GM23338 (cell line): ENCODE results near the gene WWOX. TPM values are rescaled to one million over a fixed set of nuclear protein-coding genes. Genes with fewer than 3 reads are reported as not detected.

ENCODE experiments used
- ATAC-seq: fragments of 200-7000 bp; cut with Tn5 transposase; 3 replicates; pipeline ENCODE4 v1.9.1; 2020
- DNase-seq: peaks from one replicate; pipeline ENCODE4 v3.0.0-alpha.2; 2015; ENCODE audit warnings: low spot score
- H2AFZ ChIP-seq: fragments of 200-600 bp; sonication (generic); 2 replicates; pipeline ENCODE4 v1.8.0; 2016; ENCODE audit warnings: antibody characterized with exemption, mild to moderate bottlenecking, moderate library complexity
- H3F3A ChIP-seq: fragments of 200-600 bp; sonication (generic); replicated peaks from 2 replicates; pipeline ENCODE4 v1.8.0; 2017; ENCODE audit warnings: antibody characterized with exemption, mixed run types, low read depth
- H3K27ac ChIP-seq: fragments of 200-600 bp; sonication (generic); 2 replicates; pipeline ENCODE4 v1.6.1; 2016; ENCODE audit warnings: low read depth
- H3K27me3 ChIP-seq: fragments of 200-600 bp; sonication (generic); 2 replicates; pipeline ENCODE4 v1.8.0; 2016; ENCODE audit warnings: mild to moderate bottlenecking, mixed run types, moderate library complexity; ENCODE audit not compliant: insufficient read depth
- H3K36me3 ChIP-seq: fragments of 200-600 bp; sonication (generic); 2 replicates; pipeline ENCODE4 v1.8.0; 2016; ENCODE audit warnings: mild to moderate bottlenecking; ENCODE audit not compliant: insufficient read depth
- H3K4me1 ChIP-seq: fragments of 200-600 bp; sonication (generic); 2 replicates; pipeline ENCODE4 v1.8.0; 2016; ENCODE audit warnings: mild to moderate bottlenecking, moderate library complexity; ENCODE audit not compliant: insufficient read depth
- H3K4me2 ChIP-seq: fragments of 200-600 bp; sonication (generic); 2 replicates; pipeline ENCODE4 v1.7.1; 2017; ENCODE audit warnings: mixed run types
- H3K4me3 ChIP-seq: fragments of 200-600 bp; sonication (generic); 2 replicates; pipeline ENCODE4 v1.6.1; 2016; ENCODE audit warnings: mixed run types
- H3K79me2 ChIP-seq: fragments of 200-600 bp; sonication (generic); replicated peaks from 2 replicates; pipeline ENCODE4 v1.8.0; 2017; ENCODE audit warnings: mild to moderate bottlenecking; ENCODE audit not compliant: insufficient read depth
- H3K9me2 ChIP-seq: fragments of 200-600 bp; sonication (generic); 2 replicates; pipeline ENCODE4 v1.8.0; 2017; ENCODE audit not compliant: insufficient read depth
- H4K20me1 ChIP-seq: fragments of 200-600 bp; sonication (generic); replicated peaks from 2 replicates; pipeline ENCODE4 v1.8.0; 2017; ENCODE audit warnings: mild to moderate bottlenecking; ENCODE audit not compliant: insufficient read depth
- H3K27ac Mint-ChIP-seq: 2 replicates; pipeline ENCODE4 v1.8.0; 2020; ENCODE audit warnings: inconsistent platforms, mild to moderate bottlenecking, moderate library complexity, mixed read lengths
- H3K27me3 Mint-ChIP-seq: 3 replicates; pipeline ENCODE4 v1.8.0; 2022; ENCODE audit warnings: low read depth, mild to moderate bottlenecking, moderate library complexity, mixed read lengths, inconsistent platforms; ENCODE audit not compliant: insufficient read depth, poor library complexity
- H3K36me3 Mint-ChIP-seq: 3 replicates; pipeline ENCODE4 v1.8.0; 2021; ENCODE audit warnings: low read depth, mild to moderate bottlenecking, inconsistent platforms, moderate library complexity, mixed read lengths
- H3K4me1 Mint-ChIP-seq: 3 replicates; pipeline ENCODE4 v1.8.0; 2020; ENCODE audit warnings: mild to moderate bottlenecking, inconsistent platforms, mixed read lengths
- H3K4me3 Mint-ChIP-seq: 3 replicates; pipeline ENCODE4 v1.8.0; 2021; ENCODE audit warnings: moderate library complexity, mild to moderate bottlenecking, inconsistent platforms, mixed read lengths
- H3K9me3 Mint-ChIP-seq: 3 replicates; pipeline ENCODE4 v1.8.0; 2020; ENCODE audit warnings: moderate library complexity, mild to moderate bottlenecking, inconsistent platforms, mixed read lengths
- CREB1 ChIP-seq: fragments of 250-450 bp; sonication (Bioruptor Pico); IDR thresholded peaks from 2 replicates; pipeline ENCODE4 v1.5.0; 2020; ENCODE audit warnings: low read depth, mild to moderate bottlenecking, moderate library complexity
- CTCF ChIP-seq, 2 experiments: fragments of 200-600 bp in 1 of 2; sonication (generic) in 1 of 2; conservative IDR thresholded peaks; 2 replicates each; pipeline versions ENCODE4 v1.5.1 to v1.6.1; 2016 to 2017; ENCODE audit warnings: antibody characterized with exemption in 2 of 2, low read depth in 2 of 2, mild to moderate bottlenecking in 2 of 2, moderate library complexity in 1 of 2
- EZH2 ChIP-seq: fragments of 200-600 bp; sonication (generic); IDR thresholded peaks from one replicate; pipeline ENCODE4 v1.8.0; 2017; ENCODE audit warnings: antibody characterized with exemption, mild to moderate bottlenecking, low read depth; ENCODE audit not compliant: unreplicated experiment
- EZH2phosphoT487 ChIP-seq: fragments of 200-600 bp; sonication (generic); IDR thresholded peaks from one replicate; pipeline ENCODE4 v1.8.1; 2018; ENCODE audit warnings: antibody characterized with exemption; ENCODE audit not compliant: unreplicated experiment
- JUNB ChIP-seq: IDR thresholded peaks from one replicate; pipeline ENCODE4 v1.6.1; 2016; ENCODE audit warnings: antibody characterized with exemption; ENCODE audit not compliant: unreplicated experiment
- NANOG ChIP-seq: IDR thresholded peaks from 2 replicates; pipeline ENCODE4 v1.6.1; 2016; ENCODE audit warnings: antibody characterized with exemption, borderline replicate concordance
- POLR2AphosphoS5 ChIP-seq: IDR thresholded peaks from 2 replicates; pipeline ENCODE4 v1.6.1; 2016; ENCODE audit warnings: antibody characterized with exemption, low read depth
- ZNF331 ChIP-seq: fragments of 250-450 bp; sonication (Bioruptor Pico); IDR thresholded peaks from 2 replicates; pipeline ENCODE4 v1.5.0; 2020; ENCODE audit warnings: low read depth, mild to moderate bottlenecking, moderate library complexity
- polyA plus RNA-seq: library from polyadenylated mRNA; unstranded; fragments of >200 nt; fragmentation: Nextera tagmentation; extraction: Ambion mirVana; gene quantifications from 2 replicates; pipeline ENCODE4 v1.2.1, GENCODE V29; 2016
- total RNA-seq: library from RNA; depleted of rRNA; stranded (reverse); fragments of >200 nt; shearing (Covaris generic); gene quantifications from 2 replicates; pipeline ENCODE4 v1.2.3, GENCODE V29; 2014
- TF ChIP-seq, protein P1 (sequence below): IDR thresholded peaks from 2 replicates; pipeline ENCODE4 v1.6.1; 2016; ENCODE audit warnings: antibody characterized with exemption

The WWOX gene
- total and polyA plus RNA-seq, 2 experiments from 2014 or later, result 10.0 to 19.3 TPM

DNA sequence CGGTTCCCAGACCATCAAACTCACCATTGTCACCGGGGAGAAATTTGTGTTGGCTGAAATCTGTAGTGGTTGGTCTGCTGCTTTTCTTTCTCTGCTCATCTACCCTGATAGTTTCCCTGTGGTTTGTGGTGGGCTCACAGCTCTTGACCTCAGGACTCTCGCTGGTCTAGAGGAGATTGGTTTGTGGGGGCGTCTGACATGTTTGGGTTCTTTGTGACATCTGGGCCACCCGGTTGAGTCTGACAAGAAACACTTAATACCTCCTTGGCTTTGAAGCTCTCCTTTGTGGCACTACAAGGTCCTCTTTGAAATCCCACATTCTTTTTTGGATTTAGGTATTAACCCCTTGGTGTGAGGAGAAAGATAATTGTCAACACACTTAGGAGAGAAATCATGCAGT is 662.0 kb downstream of the WWOX start (continued):
- TF ChIP-seq ZNF331 (CRISPR knock-in tag) (no peak), POLR2AphosphoS5 (no peak), JUNB (no peak), EZH2phosphoT487 (no peak), CTCF (conservative IDR thresholded peaks at IDR 0.05; ENCODE audit: low read depth in 2 of 2) (no peak), NANOG (no peak)
- TF ChIP-seq, protein P1, sequence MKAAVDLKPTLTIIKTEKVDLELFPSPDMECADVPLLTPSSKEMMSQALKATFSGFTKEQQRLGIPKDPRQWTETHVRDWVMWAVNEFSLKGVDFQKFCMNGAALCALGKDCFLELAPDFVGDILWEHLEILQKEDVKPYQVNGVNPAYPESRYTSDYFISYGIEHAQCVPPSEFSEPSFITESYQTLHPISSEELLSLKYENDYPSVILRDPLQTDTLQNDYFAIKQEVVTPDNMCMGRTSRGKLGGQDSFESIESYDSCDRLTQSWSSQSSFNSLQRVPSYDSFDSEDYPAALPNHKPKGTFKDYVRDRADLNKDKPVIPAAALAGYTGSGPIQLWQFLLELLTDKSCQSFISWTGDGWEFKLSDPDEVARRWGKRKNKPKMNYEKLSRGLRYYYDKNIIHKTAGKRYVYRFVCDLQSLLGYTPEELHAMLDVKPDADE, result no peak

DNA sequence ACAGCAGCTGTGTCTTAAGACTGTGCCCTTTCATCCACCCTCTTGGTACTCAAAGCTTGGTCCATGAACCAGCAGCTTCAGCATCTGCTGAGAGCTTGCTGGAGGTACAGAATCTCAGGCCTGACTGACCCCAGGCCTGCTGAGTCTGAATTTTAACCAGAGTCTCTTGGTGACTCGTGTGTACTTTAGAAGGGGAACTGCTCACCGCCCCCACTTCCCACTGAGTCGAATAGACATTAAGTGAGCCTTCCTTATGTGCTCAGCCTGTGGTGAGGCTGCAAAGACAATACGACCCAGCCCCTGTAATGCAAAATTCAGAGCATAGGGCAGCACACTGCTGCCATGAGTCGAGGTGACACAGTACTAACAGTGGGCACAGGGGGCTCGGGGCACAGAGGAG is 662.8 kb downstream of the WWOX start:
- Histone ChIP-seq H3F3A (no peaks in the 10 kb centered on the region), H3K4me2 (no peak overlapping the region), H2AFZ (no peak overlapping the region), H4K20me1 (no peaks in the 10 kb centered on the region), H3K79me2 (no peaks in the 10 kb centered on the region), H3K36me3 (no peaks in the 10 kb centered on the region), H3K9me2 (peaks cover 3% of the 10 kb centered on the region; the same call in 1 of the 2 replicates), H3K27me3 (no peaks in the 10 kb centered on the region), H3K4me3 (no peak overlapping the region), H3K4me1 (0 out of 2 replicates have a peak, but pooled peaks cover 5% of the 10 kb centered on the region), H3K27ac (no peak overlapping the region)
- TF ChIP-seq ZNF331 (CRISPR knock-in tag), result no peak
- no peak for TF ChIP-seq EZH2
- TF ChIP-seq NANOG, result no peak
- no peak for TF ChIP-seq EZH2phosphoT487
- Mint-ChIP-seq H3K4me3 (no peak overlapping the region), H3K36me3 (no peaks in the 10 kb centered on the region), H3K27me3 (peaks cover 3% of the 10 kb centered on the region), H3K27ac (peak overlapping the region; percentile 37; the same call in 1 of the 2 replicates), H3K4me1 (peaks cover 4% of the 10 kb centered on the region; the same call in 1 of the 3 replicates), H3K9me3 (no peaks in the 10 kb centered on the region; the same call in 2 of the 3 replicates)
- ATAC-seq, result peak; percentile 37; the same call in 1 of the 3 replicates
- DNase-seq, result no peak

DNA sequence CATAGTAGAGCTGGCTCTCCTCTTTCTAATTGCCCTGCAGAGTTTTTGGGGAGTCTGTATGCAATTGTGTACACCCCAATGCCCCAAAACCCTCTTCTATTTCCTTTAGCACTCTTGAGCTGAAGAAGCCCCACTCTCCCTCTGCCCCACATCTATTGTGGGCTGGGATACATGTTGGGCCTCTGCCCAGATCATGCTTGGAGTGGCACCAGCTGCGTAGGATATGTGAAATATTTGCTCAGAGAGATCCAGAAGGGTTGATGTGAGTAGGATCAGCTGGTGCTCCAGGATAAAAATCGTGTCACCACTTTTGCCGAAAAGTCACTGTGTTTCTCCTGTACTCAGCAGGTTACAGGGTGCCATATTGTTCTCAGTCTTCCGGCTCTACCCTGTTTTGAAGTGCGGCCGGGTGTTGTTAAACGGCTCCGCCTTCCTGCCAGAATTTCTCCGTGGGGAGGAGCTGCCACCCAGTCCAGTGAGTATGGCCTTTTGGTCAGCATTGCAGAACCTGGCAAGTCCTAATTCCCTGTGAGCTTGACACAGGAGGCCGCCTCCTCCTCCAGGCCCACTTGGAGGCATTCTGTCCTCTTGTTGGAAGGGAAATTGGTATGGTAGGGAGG is 664.5 kb downstream of the WWOX start:
- H3K27me3 Mint-ChIP-seq, result peaks cover 3% of the 10 kb centered on the region
- H3K4me3 Mint-ChIP-seq, result no peak overlapping the region
- H3K9me3 Mint-ChIP-seq, result no peaks in the 10 kb centered on the region; the same call in 2 of the 3 replicates
- Histone ChIP-seq H3K9me2 (peaks cover 3% of the 10 kb centered on the region; the same call in 1 of the 2 replicates), H4K20me1 (no peaks in the 10 kb centered on the region), H3K27me3 (no peaks in the 10 kb centered on the region), H3K4me2 (no peak overlapping the region), H2AFZ (no peak overlapping the region), H3K27ac (no peak overlapping the region), H3K4me1 (peaks cover 5% of the 10 kb centered on the region; the same call in 1 of the 2 replicates), H3K4me3 (no peak overlapping the region), H3K36me3 (no peaks in the 10 kb centered on the region), H3F3A (no peaks in the 10 kb centered on the region), H3K79me2 (no peaks in the 10 kb centered on the region)
- TF ChIP-seq JUNB (no peak), CREB1 (CRISPR knock-in tag) (no peak), EZH2phosphoT487 (no peak)
- no peaks in the 10 kb centered on the region for H3K36me3 Mint-ChIP-seq
- no peak for DNase-seq
- H3K4me1 Mint-ChIP-seq, result peaks cover 10% of the 10 kb centered on the region; the same call in 2 of the 3 replicates
- ATAC-seq, result no peak
- H3K27ac Mint-ChIP-seq, result no peak overlapping the region
